SK-N-DZ (cell line): ENCODE data around the gene INO80. TPM values are rescaled to one million over a fixed set of nuclear protein-coding genes. Genes with fewer than 3 reads are reported as not detected.
"Not testable (repeated sequence)": the region's sequence is repeated elsewhere in the genome, so short reads cannot be mapped to it uniquely, and the experiment has no call there.

ENCODE experiments used
- DNase-seq: peaks from one replicate; pipeline ENCODE4 v3.0.0-alpha.2; 2015; ENCODE audit warnings: low spot score
- polyA plus RNA-seq, 2 experiments: library from polyadenylated mRNA; depleted of rRNA; stranded (reverse); fragments of >200 nt; gene quantifications; 2 replicates each; pipeline ENCODE4 v1.2.3, GENCODE V29; 2014

Gene INO80
- 17.7 and 42.3 TPM in 2 replicates for polyA plus RNA-seq (2014; cell fraction: cytosol; rRNA removed)
- polyA plus RNA-seq (2014; cell fraction: nucleus; rRNA removed) = 15.1 and 17.2 TPM in 2 replicates

DNA sequence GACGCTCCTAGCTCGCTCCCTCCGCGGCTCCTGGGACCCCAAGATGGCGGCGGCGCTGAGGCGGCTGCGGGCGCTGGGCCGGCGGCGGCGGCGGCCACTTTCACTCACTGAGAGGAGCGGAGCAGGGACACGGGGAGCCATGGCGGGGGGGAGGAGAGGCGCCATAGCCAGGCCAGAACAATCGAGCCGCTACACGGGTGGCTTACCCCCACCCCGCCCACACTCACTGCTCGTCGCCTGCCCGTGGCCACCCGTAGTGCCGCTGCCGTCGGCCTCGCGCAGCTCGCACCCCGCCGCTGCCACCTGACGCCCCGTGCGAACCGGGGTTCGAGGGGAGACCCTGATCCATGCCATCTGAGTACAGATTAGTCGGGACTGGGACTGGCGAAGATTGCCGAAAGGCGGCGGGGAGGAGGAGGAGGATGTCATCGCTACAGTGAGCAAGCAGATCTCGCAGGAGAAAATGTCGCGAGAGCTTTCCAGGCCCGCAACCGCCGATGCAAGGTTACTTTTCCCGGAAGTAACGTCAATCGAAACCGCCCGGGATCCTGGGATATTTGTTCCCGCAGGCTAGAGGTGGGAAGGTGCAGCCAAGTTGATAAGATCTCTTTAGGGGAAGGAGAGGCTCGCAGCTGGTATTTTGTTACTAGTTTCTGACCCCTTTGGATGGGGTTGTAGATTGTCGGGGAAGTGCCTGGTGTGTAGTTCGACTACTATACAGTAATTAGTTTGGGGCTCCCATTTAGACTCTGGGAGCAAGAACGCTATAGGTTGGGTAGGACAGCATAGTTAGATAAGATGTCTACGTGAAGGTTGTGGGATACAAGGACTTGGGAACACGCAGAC, at the start of gene INO80:
TSS of gene INO80 (minus strand) at position 165 of the 846 bp plus-strand sequence. CDS start 19,970 bp downstream, outside the sequence.
- peak; percentile 99 for DNase-seq

GRCh38 chr15:41161736-41162135, 45.7 kb upstream of the INO80 start:
- no peak for DNase-seq

DNA sequence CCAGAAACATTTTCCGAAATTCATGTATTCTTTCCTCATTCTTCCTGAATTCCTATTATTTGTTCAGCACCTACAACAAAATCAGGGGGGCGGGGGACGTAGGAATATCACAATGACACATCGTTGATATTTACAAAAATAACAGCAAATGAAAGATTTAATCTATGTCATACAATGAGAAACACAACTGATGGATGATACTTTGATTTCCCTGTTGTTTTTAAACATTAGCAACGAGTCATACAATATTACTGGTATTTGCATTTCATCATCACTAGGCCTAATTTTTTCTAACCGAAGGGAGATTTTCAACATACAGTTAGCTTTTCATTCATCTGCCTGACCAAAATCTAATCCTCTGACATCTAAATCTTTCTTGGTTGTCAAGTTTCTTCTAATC, 45.3 kb upstream of the INO80 start:
- no peak for DNase-seq

DNA sequence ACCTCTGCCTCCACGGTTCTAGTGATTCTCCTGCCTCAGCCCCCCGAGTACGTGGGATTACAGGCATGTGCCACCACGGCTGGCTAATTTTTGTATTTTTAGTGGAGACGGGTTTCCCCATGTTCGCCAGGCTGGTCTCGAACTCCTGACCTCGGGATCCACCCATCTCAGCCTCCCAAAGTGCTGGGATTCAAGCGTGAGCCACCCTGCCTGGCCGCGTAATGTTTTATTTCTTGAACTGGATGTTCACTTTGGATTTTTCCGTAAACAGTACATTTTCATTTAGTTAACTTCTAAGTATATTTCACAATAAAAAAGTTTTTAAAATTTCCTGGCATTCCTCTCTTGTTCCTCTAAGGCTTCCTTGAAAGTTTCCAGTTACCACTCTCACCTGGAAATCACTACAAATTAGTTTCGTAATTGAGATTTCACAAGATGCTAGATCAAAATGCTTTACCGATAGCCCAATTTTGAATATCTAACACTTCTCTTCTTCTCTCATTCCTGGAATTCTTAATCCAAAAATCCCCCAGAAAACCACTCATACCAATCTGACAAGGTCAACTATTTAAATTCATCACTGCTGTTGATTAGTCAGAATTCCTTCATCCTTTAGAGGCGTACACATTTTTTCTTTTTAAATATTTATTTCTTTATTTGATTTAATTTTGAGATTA, 44.7 kb upstream of the INO80 start:
- no peak for DNase-seq

DNA sequence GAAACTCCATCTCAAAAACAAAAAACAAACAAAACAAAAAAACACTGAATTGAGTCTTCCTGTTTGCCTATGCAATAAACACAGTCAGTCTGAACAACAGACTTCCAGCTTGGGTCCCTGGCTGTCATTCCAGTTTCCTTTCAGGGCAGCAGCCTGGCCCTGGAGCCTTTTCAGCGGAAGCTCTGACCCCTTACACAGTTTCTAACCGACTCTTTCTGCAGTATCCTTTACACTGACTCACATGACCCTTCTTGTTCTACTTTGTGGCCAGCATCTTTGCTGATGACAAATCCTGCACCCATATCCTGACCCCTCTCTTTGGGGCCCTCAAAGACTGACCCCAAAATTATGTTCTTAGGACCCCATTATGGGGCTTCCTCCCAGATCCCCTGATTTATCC, 38.3 kb upstream of the INO80 start:
- DNase-seq = no peak

DNA sequence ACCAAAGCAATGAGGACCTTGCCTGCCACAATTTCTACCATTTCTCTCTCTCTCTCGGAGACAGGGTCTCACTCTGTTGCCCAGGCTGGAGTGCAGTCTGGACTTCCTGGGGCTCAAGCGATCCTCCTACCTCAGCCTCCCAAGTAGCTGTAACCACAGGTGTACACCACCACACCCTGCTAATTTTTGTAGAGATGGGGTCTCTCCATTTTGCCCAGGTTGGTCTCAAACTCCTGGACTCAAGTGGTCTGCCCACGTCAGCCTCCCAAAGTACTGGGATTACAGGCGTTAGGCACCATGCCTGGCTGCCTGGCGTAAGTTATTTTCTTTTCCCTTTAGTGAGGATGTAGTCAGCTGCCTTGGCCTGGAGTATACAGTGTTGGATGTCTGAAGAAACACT, 37.7 kb upstream of the INO80 start:
- no peak for DNase-seq

DNA sequence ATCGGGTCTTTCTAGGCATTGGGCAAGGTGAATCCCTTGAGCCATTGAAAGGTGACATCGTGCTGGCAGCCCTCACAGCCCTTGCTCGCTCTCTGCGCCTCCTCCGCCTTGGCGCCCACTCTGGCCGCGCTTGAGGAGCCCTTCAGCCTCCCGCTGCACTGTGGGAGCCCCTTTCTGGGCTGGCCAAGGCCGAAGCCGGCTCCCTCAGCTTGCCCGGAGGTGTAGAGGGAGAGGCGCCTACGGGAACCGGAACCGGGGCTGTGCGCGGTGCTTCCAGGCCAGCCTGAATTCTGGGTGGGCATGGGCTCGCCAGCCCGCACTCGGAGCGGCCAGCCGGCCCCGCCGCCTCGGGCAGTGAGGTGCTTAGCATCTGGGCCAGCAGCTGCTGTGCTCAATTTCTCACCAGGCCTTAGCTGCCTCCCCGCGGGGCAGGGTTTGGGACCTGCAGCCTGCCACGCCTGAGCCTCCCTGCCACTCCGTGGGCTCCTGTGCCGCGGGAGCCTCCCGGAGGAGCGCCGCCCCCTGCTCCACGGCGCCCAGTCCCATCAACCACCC, 35.4 kb upstream of the INO80 start:
- no peak for DNase-seq

DNA sequence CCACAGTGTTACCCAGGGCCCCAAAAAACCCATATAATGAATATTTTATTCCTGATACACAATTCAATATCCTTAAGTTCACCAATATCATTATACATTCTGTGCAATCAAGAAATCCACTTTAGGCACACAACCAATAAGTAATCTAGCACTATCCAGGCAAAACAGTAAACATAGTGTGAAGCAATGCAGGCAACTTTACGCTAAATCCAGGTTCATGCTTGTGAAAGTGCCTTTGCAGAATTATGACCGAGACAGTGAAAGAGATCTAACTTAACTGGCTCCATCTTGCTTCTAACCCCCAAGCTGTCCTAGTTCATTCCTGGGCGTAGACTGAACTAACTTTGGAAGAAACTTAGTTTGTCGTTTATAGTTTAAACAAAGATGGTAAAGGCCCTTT, 34.2 kb upstream of the INO80 start:
- DNase-seq = no peak

GRCh38 chr15:41148065-41148464, 32.0 kb upstream of the INO80 start:
- no peak for DNase-seq

DNA sequence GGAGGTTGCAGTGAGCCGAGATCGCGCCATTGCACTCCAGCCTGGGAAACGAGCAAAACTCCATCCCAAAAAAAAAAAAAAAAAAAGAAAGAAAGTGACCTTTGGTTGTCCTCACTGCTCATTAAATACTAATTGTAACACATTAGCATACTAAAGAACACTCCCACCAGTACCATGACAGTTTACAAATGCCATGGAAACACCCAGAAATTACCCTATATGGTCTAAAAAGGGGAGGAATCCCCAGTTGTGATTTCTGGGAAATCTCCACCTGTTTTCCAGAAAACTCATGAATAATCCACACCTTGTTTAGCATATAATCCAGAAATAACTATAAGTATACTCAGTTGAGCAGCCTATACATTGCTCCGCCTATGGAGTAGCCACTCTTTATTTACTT, 23.5 kb upstream of the INO80 start:
- DNase-seq = no peak

GRCh38 chr15:41139112-41139511, 23.0 kb upstream of the INO80 start:
- DNase-seq = not testable (repeated sequence)

DNA sequence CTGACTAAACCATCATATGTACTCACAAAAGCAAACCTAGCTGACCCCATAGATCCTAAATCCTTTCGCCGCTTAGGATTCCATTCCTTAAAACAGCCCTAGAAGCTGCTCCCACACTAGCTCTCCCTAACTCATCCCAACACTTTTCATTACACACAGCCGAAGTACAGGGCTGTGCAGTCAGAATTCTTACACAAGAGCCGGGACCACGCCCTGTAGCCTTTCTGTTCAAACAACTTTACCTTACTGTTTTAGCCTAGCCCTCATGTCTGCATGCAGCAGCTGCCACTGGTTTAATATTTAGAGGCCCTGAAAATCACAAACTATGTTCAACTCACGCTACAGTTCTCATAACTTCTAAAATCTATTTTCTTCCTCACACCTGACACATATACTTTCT, 19.5 kb upstream of the INO80 start:
- not testable (repeated sequence) for DNase-seq

DNA sequence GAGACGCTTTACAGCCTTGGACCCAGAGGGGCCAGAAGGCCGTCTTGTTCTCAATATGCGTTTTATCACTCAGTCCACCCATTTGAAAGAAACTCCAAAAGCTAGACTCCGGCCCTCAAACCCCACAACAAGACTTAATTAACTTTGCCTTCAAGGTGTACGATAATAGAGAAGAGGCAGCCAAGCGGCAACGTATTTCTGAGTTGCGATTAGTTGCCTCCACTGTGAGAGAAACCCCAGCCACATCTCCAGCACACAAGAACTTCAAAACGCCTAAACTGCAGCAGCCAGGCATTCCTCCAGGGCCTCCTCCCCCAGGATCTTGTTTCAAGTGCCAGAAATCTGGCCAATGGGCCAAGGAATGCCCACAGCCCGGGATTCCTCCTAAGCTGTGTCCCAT, 17.4 kb upstream of the INO80 start:
- no peak for DNase-seq

GRCh38 chr15:41132094-41132493, 16.0 kb upstream of the INO80 start:
- DNase-seq = not testable (repeated sequence)

DNA sequence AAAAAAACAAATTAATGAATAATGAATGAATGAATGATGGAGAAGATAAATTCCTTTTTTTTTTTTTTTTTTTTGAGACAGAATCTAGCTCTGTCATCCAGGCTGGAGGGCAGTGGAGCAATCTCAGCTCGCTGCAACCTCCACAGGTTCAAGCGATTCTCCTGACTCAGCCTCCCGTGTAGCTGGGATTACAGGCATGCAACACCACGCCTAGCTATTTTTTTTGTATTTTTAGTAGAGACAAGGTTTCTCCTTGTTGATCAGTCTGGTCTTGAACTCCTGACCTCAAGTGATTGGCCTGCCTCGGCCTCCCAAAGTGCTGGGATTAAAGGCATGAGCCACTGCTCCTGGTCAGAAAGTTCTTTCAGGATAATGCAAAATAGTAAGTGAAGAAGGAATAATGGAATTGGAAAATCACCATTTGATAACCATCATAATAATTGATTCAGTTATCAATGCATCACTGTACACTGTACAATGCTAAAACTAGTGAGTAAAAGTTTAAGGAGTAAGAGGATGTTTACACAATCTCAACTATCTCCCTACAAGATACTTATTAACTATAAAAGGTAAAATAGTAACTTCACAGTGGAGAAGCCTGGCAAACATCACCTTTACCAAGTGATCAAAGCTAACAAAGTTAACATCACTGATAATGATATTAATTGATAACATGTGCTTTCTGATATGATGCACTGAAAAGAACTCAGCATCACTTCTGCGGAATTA, 12.3 kb upstream of the INO80 start:
- no peak for DNase-seq

GRCh38 chr15:41125931-41126642, 10.0 kb upstream of the INO80 start:
- DNase-seq = no peak

DNA sequence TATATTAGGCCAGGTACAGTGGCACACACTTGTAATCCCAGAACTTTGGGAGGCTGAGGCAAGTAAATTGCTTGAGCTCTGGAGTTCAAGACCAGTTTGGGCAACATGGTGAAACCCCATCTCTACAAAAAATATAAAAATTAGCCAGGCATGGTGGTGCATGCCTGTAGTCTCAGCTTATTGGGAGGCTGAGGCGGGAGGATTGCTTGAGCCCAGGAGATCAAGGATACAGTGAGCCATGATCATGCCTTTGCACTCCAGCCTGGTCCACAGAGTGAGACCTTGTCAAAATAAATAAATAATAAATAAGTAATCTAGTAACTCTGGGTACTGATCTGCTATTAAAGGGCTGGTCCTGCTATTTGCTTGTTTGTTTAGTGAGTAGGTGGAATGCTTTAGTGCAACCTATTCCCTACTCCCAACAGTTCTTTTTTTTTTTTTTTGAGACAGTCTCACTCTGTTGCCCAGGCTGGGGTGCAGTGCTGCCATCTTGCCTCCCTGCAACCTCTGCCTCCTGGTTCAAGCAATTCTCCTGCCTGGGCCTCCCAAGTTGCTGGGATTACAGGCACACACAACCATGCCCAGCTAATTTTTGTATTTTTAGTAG, 9.1 kb upstream of the INO80 start:
- DNase-seq = no peak

DNA sequence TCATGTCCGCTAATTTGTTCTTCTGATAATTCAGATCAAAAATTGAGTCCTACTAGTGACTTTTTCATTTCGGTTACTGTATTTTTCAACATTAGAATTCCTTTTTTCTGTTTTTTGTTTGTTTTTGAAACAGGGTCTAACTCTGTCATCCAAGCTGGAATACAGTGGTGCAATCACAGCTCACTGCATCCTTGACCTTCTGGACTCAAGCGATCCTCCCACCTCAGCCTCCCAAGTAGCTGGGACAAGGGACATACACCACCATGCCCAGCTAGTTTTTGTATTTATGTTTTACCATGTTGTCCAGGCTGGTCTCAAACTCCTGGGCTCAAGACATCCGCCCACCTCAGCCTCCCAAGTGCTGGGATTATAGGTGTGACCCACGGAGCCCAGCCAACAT, 8.0 kb upstream of the INO80 start:
- DNase-seq = no peak

- DNase-seq = no peak
Observed at GRCh38 chr15:41122849-41123248, 6.8 kb upstream of the INO80 start.

- no peak for DNase-seq
Observed at GRCh38 chr15:41121951-41122350, 5.9 kb upstream of the INO80 start.

- peak; percentile 5 for DNase-seq
Observed at GRCh38 chr15:41116962-41117252, 827 bp upstream of the INO80 start.
